GM12872 (cell line): ENCODE data around the gene DDX31.

Experiments
- TF ChIP-seq, protein P1 (sequence below): IDR thresholded peaks from 3 replicates; pipeline ENCODE4 v1.5.1; 2011; ENCODE audit warnings: low read depth, mild to moderate bottlenecking, low read length, moderate library complexity; ENCODE audit not compliant: insufficient read depth

Gene DDX31

DNA sequence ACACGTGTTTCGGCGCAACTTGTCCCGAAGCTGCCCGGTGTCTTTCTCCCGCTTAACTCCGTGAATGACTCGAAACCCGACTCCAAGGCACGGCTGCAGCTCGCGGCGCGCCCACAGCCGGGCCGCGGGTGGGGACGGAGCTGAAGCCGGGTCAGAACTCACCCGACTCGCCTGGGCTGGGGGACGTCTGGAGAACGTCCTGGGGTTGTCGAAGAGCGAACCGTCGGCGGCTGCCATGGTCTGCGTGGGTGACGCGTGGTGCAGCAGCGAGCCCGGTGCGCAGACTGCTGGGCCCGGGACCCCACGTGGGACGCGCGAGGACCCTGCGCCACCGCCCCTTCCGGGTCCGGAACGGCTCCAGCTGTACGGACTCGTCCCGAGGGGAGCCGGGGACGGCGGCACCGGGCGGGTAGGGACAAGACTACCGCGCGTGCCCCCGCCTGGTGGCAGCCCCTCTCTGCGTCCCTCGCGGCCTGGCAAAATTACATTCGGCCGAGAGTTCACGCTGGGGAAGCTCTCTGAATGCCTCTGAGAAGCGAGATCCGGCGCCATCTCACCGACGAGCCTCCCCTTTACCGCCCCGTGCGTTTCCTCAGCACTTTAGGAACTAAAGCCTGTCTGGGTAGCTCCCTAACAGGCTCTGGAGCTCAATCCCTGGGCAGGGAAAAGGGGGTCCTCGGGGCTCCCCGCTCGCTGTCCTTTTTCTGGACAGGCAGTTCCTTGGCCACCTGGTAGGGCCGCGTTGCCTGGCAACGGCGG, at the start of gene DDX31:
Gene DDX31 (minus strand): TSS at position 286 of the 759 bp plus-strand sequence. CDS start 49 bp downstream, at position 237.
- TF ChIP-seq, protein P1, sequence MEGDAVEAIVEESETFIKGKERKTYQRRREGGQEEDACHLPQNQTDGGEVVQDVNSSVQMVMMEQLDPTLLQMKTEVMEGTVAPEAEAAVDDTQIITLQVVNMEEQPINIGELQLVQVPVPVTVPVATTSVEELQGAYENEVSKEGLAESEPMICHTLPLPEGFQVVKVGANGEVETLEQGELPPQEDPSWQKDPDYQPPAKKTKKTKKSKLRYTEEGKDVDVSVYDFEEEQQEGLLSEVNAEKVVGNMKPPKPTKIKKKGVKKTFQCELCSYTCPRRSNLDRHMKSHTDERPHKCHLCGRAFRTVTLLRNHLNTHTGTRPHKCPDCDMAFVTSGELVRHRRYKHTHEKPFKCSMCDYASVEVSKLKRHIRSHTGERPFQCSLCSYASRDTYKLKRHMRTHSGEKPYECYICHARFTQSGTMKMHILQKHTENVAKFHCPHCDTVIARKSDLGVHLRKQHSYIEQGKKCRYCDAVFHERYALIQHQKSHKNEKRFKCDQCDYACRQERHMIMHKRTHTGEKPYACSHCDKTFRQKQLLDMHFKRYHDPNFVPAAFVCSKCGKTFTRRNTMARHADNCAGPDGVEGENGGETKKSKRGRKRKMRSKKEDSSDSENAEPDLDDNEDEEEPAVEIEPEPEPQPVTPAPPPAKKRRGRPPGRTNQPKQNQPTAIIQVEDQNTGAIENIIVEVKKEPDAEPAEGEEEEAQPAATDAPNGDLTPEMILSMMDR = 0 out of 3 replicates have a peak, but pooled peaks have one; percentile 3

DNA sequence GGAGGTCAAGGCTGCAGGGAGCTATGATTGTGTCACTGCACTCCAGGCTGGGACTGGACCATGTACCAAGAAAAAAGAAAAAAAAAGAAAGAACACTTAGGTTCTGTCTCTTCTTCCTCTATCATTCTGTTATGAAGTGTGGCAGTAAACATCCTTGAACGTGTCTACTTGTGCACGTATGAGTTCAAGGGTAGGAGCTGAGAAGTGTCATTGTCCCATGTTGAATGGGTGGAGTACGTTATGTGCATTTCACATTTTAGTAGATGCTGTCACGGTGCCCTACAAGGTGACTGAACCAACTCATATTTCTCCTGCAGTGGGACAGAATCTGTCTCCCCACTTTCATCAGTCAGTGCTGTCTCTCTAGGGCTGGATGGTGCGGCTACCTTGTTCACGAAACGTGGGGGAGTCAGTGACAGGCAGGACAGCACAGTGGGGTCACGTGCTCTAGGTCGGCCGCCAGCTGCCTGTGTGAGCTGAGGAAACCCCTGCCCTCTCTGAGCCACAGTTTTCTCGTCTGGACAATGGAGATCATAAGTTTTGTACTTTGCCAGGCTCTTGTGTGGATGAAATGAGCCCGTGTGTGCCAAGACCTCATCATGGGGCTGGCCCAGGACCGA, 47.7 kb upstream of the DDX31 start:
- TF ChIP-seq, protein P1 = no peak

DNA sequence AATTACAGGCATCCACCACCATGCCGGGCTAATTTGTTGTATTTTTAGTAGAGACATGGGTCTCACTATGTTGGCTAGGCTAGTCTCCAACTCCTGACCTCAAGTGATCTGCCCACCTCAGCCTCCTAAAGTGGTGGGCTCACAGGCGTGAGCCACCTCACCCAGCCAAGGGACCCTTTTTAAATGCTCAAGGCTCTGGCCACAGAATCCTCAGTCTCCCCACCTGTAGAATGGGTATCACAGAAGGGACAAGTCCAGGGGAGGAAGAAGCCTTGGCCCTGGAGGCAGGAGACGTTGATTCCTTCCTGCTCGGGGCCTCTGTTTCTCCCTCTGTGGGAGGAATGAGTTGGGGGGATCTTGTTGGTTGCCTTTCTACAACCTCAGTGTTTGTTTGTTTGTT, 46.2 kb upstream of the DDX31 start:
- TF ChIP-seq, protein P1 = no peak

DNA sequence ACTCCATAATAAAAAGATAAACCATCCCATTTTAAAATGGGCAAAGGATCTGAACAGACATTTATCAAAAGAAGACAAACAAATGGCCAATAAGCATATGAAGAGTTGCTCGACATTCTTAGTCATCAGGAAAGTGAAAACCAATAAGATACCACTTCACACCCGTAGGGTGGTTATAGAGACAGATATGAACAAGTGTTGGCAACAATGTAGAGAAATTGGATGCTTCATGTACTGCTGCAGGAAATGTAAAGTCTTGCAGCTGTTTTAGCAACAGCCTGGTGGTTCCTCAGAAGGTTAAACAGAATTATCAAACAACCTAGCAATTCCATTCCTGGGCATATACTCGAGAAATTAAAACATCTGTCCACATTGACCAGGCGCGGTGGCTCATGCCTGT, 43.0 kb upstream of the DDX31 start:
- TF ChIP-seq, protein P1 = no peak

DNA sequence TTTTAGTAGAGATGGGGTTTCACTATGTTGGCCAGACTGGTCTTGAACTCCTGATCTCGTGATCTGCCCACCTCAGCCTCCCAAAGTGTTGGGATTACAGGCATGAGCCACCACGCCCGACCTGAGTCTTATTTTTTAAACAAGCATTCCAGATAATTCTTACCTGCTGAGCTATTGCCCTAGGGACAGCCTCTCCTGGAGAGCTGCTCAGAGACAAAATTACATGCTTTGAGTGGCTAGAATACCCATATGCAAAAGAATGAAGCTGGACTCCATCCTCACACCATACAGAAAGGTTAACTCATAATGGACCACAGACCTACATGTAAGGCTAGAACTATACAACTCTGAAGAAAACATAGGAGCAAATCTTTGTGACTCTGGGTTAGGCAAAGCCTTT, 42.1 kb upstream of the DDX31 start:
- TF ChIP-seq, protein P1 = no peak

DNA sequence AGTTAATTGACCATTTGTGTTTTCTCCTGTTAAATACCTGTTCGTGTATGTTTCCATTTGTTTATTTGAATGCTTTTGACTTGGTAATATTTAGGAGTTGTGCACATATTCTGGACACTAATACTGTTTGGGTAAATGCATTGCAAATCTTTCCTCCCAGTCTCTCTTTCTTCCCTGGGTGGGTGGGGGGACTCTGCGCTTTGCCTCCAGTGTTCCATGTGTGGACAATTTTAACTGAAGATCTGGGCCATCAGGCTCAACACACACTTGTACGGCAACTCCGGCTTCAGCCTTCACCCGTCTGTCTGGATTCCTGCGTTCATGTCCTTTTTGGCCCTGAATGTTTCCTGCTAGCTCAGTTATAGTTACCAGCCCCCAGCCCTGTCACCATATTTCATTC, 40.5 kb upstream of the DDX31 start:
- TF ChIP-seq, protein P1 = no peak

DNA sequence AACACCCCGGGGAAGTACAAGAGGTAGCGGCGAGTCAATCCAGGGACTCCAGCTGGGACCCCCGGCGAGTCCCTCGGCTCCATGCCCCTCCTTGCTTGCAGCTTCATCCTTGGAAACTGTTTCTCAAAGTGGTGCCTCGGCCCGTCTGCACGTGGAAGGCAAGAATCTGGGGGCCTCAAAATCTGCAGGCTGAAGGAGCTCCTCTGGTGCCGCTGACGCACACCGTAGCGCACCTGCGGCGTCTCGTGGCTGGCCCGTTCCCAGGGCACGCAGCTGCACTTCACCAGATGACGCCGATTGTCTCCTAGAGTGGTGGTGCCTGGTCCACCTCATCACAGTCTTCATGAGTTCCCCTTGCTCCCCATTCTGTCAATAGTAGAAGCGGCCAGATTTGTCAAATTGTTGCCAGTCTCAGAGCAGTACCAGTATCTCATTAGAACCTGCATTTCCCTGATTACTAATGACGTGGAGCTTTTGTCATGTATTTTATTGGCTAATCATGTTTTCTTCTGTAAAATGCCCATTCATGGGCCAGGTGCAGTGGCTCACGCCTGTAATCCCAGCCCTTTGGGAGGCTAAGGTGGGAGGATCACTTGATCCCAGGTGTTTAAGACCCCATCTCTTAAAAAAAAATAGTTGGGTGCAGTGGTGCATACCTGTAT, 39.1 kb upstream of the DDX31 start:
- TF ChIP-seq, protein P1 = no peak
